Rectal smooth muscle tissue (tissue), 1 donor: ENCODE results near the gene UNC5B.

Experiments used
- H3K27ac ChIP-seq: one replicate; pipeline ENCODE4 v1.7.0; 2013; ENCODE audit warnings: low read depth, low read length, inconsistent platforms
- H3K27me3 ChIP-seq: one replicate; pipeline ENCODE4 v1.7.0; 2013; ENCODE audit warnings: low read length; ENCODE audit not compliant: control insufficient read depth, insufficient read depth
- H3K36me3 ChIP-seq: one replicate; pipeline ENCODE4 v1.7.0; 2013; ENCODE audit warnings: low read length; ENCODE audit not compliant: control insufficient read depth, insufficient read depth
- H3K4me1 ChIP-seq: one replicate; pipeline ENCODE4 v1.7.0; 2013; ENCODE audit warnings: low read length; ENCODE audit not compliant: control insufficient read depth, insufficient read depth
- H3K4me3 ChIP-seq: one replicate; pipeline ENCODE4 v1.7.0; 2013; ENCODE audit warnings: low read length
- H3K9ac ChIP-seq: one replicate; pipeline ENCODE4 v1.7.0; 2013; ENCODE audit warnings: low read length

UNC5B gene

GRCh38 chr10:71210542-71210871 lies 1.9 kb upstream of the UNC5B start:
- no peaks in the 10 kb centered on the region for H3K36me3 ChIP-seq
- peaks cover 4% of the 10 kb centered on the region for H3K4me1 ChIP-seq
- no peak overlapping the region for H3K4me3 ChIP-seq
- H3K9ac ChIP-seq = no peak overlapping the region
- H3K27me3 ChIP-seq = peaks cover 19% of the 10 kb centered on the region
- H3K27ac ChIP-seq = no peak overlapping the region

GRCh38 chr10:71211053-71211452 lies 1.3 kb upstream of the UNC5B start:
- Histone ChIP-seq H3K27ac (no peak overlapping the region), H3K36me3 (no peaks in the 10 kb centered on the region), H3K4me3 (no peak overlapping the region), H3K4me1 (peaks cover 4% of the 10 kb centered on the region), H3K9ac (no peak overlapping the region), H3K27me3 (peaks cover 21% of the 10 kb centered on the region)

- Histone ChIP-seq H3K27me3 (peaks cover 21% of the 10 kb centered on the region), H3K27ac (no peak overlapping the region), H3K4me3 (peak overlapping the region; percentile 67), H3K4me1 (peaks cover 4% of the 10 kb centered on the region), H3K9ac (no peak overlapping the region), H3K36me3 (no peaks in the 10 kb centered on the region)
These were observed 524 bp upstream of the UNC5B start for GRCh38 chr10:71211775-71212317.

- H3K27ac ChIP-seq = peak overlapping the region; percentile 57
- peaks cover 4% of the 10 kb centered on the region for H3K4me1 ChIP-seq
- peak overlapping the region; percentile 82 for H3K4me3 ChIP-seq
- peaks cover 22% of the 10 kb centered on the region for H3K27me3 ChIP-seq
- no peaks in the 10 kb centered on the region for H3K36me3 ChIP-seq
- peak overlapping the region; percentile 17 for H3K9ac ChIP-seq
These were observed 804 bp downstream of the UNC5B start for GRCh38 chr10:71213127-71213621.

- peaks cover 4% of the 10 kb centered on the region for H3K4me1 ChIP-seq
- H3K27me3 ChIP-seq = peaks cover 25% of the 10 kb centered on the region
- no peaks in the 10 kb centered on the region for H3K36me3 ChIP-seq
- H3K27ac ChIP-seq = no peak overlapping the region
- H3K9ac ChIP-seq = no peak overlapping the region
- H3K4me3 ChIP-seq = peak overlapping the region; percentile 82
These were observed 1.5 kb downstream of the UNC5B start for GRCh38 chr10:71213761-71214440.

GRCh38 chr10:71214641-71215559 lies 2.5 kb downstream of the UNC5B start:
- Histone ChIP-seq H3K9ac (no peak overlapping the region), H3K4me3 (peak overlapping the region; percentile 82), H3K4me1 (peaks cover 4% of the 10 kb centered on the region), H3K27me3 (peaks cover 21% of the 10 kb centered on the region), H3K36me3 (no peaks in the 10 kb centered on the region), H3K27ac (no peak overlapping the region)

- Histone ChIP-seq H3K4me3 (no peak overlapping the region), H3K27ac (no peak overlapping the region), H3K4me1 (peaks cover 4% of the 10 kb centered on the region), H3K9ac (no peak overlapping the region), H3K36me3 (no peaks in the 10 kb centered on the region), H3K27me3 (peaks cover 8% of the 10 kb centered on the region)
These were observed 4.0 kb downstream of the UNC5B start for GRCh38 chr10:71216363-71216695.

- Histone ChIP-seq H3K4me3 (peak overlapping the region; percentile 49), H3K27ac (no peak overlapping the region), H3K9ac (no peak overlapping the region), H3K36me3 (no peaks in the 10 kb centered on the region), H3K4me1 (peaks cover 4% of the 10 kb centered on the region), H3K27me3 (peaks cover 6% of the 10 kb centered on the region)
These were observed 4.4 kb downstream of the UNC5B start for GRCh38 chr10:71216751-71217265.

GRCh38 chr10:71217266-71218045 lies 5.1 kb downstream of the UNC5B start:
- Histone ChIP-seq H3K4me3 (peak overlapping the region; percentile 49), H3K36me3 (no peaks in the 10 kb centered on the region), H3K4me1 (peaks cover 4% of the 10 kb centered on the region), H3K27me3 (peaks cover 6% of the 10 kb centered on the region), H3K9ac (no peak overlapping the region), H3K27ac (no peak overlapping the region)

GRCh38 chr10:71218046-71218650 lies 5.8 kb downstream of the UNC5B start:
- peak overlapping the region; percentile 35 for H3K4me3 ChIP-seq
- no peaks in the 10 kb centered on the region for H3K36me3 ChIP-seq
- peaks cover 6% of the 10 kb centered on the region for H3K27me3 ChIP-seq
- H3K27ac ChIP-seq = no peak overlapping the region
- peaks cover 4% of the 10 kb centered on the region for H3K4me1 ChIP-seq
- H3K9ac ChIP-seq = no peak overlapping the region

GRCh38 chr10:71218651-71219050 lies 6.3 kb downstream of the UNC5B start:
- H3K4me1 ChIP-seq = peaks cover 4% of the 10 kb centered on the region
- H3K27ac ChIP-seq = no peak overlapping the region
- H3K27me3 ChIP-seq = peaks cover 6% of the 10 kb centered on the region
- no peaks in the 10 kb centered on the region for H3K36me3 ChIP-seq
- no peak overlapping the region for H3K9ac ChIP-seq
- no peak overlapping the region for H3K4me3 ChIP-seq
